Muscle of arm (tissue), 12 donors: Measurements from ENCODE around the gene TOX2. TPM values are rescaled to one million over a fixed set of nuclear protein-coding genes. Genes with fewer than 3 reads are reported as not detected.

Experiments
- DNase-seq: peaks from one replicate; pipeline ENCODE4 v3.0.0-alpha.2; 2013
- polyA plus RNA-seq, 12 donors: library from polyadenylated mRNA; unstranded; fragments of 120-200 nt; gene quantifications; one replicate each; pipeline ENCODE4 v1.2.1, GENCODE V29; 2013; ENCODE audit not compliant: insufficient read length in 12 of 12

TOX2 gene
- polyA plus RNA-seq, 12 donors, result 1.7 to 9.8 (median 3.3) TPM; not detected in 1

GRCh38 chr20:44075191-44075949 is 160.7 kb downstream of the TOX2 start:
- DNase-seq, result no peak

GRCh38 chr20:44075950-44076232 is 161.2 kb downstream of the TOX2 start:
- DNase-seq, result no peak

- DNase-seq, result no peak
Observed at GRCh38 chr20:44079291-44079690, 164.6 kb downstream of the TOX2 start.

- no peak for DNase-seq
Observed at GRCh38 chr20:44080064-44080463, 165.4 kb downstream of the TOX2 start.

GRCh38 chr20:44080646-44081267 is 166.1 kb downstream of the TOX2 start:
- DNase-seq, result peak; percentile 86

- no peak for DNase-seq
Observed at GRCh38 chr20:44081476-44081875, 166.8 kb downstream of the TOX2 start.

- DNase-seq, result no peak
Observed at GRCh38 chr20:44081888-44082287, 167.2 kb downstream of the TOX2 start.

- DNase-seq, result peak; percentile 37
Observed at GRCh38 chr20:44083220-44083933, 168.7 kb downstream of the TOX2 start.

- no peak for DNase-seq
Observed at GRCh38 chr20:44084439-44084838, 169.8 kb downstream of the TOX2 start.

- no peak for DNase-seq
Observed at GRCh38 chr20:44084891-44085290, 170.2 kb downstream of the TOX2 start.

GRCh38 chr20:44085616-44086434 is 171.2 kb downstream of the TOX2 start:
- DNase-seq, result no peak

GRCh38 chr20:44087051-44087856 is 172.6 kb downstream of the TOX2 start:
- DNase-seq, result no peak

- DNase-seq, result no peak
Observed at GRCh38 chr20:44087857-44088120, 173.1 kb downstream of the TOX2 start.

- no peak for DNase-seq
Observed at GRCh38 chr20:44089987-44090674, 175.5 kb downstream of the TOX2 start.

- DNase-seq, result no peak
Observed at GRCh38 chr20:44091026-44091425, 176.4 kb downstream of the TOX2 start.

- DNase-seq, result no peak
Observed at GRCh38 chr20:44092551-44093248, 178.0 kb downstream of the TOX2 start.

GRCh38 chr20:44093249-44093582 is 178.6 kb downstream of the TOX2 start:
- DNase-seq, result no peak

- no peak for DNase-seq
Observed at GRCh38 chr20:44095831-44096230, 181.2 kb downstream of the TOX2 start.

- no peak for DNase-seq
Observed at GRCh38 chr20:44097521-44098255, 183.0 kb downstream of the TOX2 start.

- DNase-seq, result no peak
Observed at GRCh38 chr20:44098256-44098630, 183.6 kb downstream of the TOX2 start.
